A549 treated with AZD2906 at 1 μM for 4 hours (cell line): ENCODE results near the gene AFTPH. TPM values are rescaled to one million over a fixed set of nuclear protein-coding genes. Genes with fewer than 3 reads are reported as not detected.

Source experiments
- total RNA-seq: library from RNA; stranded (reverse); fragments of 200-300 nt; extraction: Qiagen RNA extraction; gene quantifications from 5 replicates; pipeline ENCODE4 v1.2.3, GENCODE V29; 2022

The AFTPH gene
- 22.0 to 28.5 TPM (median 24.0 TPM) in 5 replicates for total RNA-seq

GRCh38 chr2:64523666-64524603, at the start of gene AFTPH:
TSS of gene AFTPH (plus strand) at chr2:64524328. CDS start at chr2:64551475, 27,147 bp downstream.

Other genes with a start within 250 kb of the AFTPH start
- 11.0 to 12.8 TPM (median 11.5 TPM) in 5 replicates for gene LGALSL, start 70.2 kb upstream of the AFTPH start, total RNA-seq
- 9.1 to 11.4 TPM (median 9.8 TPM) in 5 replicates for gene SERTAD2, start 129.6 kb downstream of the AFTPH start, total RNA-seq